Measurements from ENCODE around the gene ATF3. TPM values are rescaled to one million over a fixed set of nuclear protein-coding genes. Genes with fewer than 3 reads are reported as not detected.

The ATF3 gene
- total and polyA plus RNA-seq, 11 donors: 4.6 to 74.5 (median 17.8) TPM

DNA sequence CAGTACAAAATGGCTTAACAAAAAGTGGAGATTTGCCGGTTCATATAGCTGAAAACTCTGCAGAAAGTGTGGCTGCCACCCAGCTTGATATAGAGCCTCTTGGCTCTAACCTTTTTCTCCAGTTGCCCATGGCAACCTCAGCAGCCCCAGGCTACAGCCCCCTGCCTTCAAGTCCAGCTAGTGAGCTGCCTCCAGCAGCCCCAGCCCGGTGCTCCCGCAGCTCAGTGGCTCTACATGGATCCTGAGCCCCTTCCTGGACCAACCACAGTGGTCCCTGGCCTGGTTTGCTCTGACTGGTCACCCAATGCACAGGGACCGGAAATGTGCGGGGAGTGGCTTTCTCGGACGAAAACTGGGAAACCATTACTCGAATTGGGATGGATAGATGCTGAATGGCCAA, 13.3 kb upstream of the ATF3 start:
- peaks cover 0 to 11% (median 0%) of the 10 kb centered on the region in 9 donors for H3K27me3 ChIP-seq
- TF ChIP-seq POLR2A (IDR thresholded peaks at IDR 0.05): no peak
- TF ChIP-seq, protein P1, sequence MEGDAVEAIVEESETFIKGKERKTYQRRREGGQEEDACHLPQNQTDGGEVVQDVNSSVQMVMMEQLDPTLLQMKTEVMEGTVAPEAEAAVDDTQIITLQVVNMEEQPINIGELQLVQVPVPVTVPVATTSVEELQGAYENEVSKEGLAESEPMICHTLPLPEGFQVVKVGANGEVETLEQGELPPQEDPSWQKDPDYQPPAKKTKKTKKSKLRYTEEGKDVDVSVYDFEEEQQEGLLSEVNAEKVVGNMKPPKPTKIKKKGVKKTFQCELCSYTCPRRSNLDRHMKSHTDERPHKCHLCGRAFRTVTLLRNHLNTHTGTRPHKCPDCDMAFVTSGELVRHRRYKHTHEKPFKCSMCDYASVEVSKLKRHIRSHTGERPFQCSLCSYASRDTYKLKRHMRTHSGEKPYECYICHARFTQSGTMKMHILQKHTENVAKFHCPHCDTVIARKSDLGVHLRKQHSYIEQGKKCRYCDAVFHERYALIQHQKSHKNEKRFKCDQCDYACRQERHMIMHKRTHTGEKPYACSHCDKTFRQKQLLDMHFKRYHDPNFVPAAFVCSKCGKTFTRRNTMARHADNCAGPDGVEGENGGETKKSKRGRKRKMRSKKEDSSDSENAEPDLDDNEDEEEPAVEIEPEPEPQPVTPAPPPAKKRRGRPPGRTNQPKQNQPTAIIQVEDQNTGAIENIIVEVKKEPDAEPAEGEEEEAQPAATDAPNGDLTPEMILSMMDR (IDR thresholded peaks at IDR 0.05): no peak
- no peaks in the 10 kb centered on the region for H3K36me3 ChIP-seq
- H3K27ac ChIP-seq: peak overlapping the region in 2 of 12 donors; percentile 61 to 68
- peaks cover 0 to 15% (median 0%) of the 10 kb centered on the region in 12 donors for H3K4me1 ChIP-seq
- intact Hi-C loops (cut with DNase I): no loop called here
- no peak overlapping the region for H3K4me3 ChIP-seq
- no peak for DNase-seq
- no peak for ATAC-seq
- 89 to 96% (median 93%) methylated on average over 8 of the region's 8 CpGs for WGBS, 4 donors
- H3K9me3 ChIP-seq: no peaks in the 10 kb centered on the region

DNA sequence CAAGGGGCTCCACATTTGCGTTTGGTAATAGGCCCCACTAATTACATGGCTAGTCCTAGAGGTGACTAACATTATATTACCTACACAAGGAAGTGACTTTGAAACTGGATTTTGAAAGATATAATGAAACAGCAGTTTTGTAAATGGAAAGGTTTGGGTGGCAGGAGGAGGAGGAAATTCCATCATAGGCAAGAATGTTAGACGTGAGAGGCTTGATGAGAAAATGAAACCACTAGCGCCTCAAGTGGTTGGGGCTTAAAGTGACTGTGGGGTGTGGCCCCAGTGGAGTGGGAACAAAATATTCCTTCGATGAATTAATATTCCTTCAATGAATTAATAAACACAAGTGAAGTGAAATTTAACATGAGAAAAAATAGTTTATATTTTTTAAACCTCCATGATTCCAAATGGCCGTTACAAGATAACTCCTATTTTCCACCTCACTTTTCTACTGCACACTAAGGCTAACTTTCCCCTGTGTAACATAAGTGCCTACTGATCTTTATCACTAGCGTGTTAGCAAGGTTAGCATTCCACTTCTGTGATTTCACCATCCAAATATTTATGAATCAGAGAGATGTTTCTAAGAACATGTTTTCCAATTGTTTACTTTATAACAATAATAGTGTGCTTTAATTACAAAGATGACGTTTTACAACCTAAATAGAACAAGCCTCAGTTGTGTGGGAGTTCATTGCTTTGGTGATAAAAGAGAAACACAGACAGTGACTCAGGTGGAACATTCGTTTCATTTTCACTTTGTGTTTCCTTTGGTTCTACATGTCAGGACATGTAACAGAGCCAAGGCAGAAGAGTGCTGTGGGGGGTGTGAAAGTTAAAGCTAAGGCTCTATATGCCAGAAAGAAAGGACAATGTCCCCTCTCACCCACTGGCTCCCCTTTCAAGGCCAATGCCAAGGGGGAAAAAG, 12.5 kb upstream of the ATF3 start:
- H3K9me3 ChIP-seq: no peaks in the 10 kb centered on the region
- intact Hi-C loops (cut with DNase I): no loop called here
- peaks cover 0 to 9% (median 0%) of the 10 kb centered on the region in 9 donors for H3K27me3 ChIP-seq
- H3K4me1 ChIP-seq: peaks cover 0 to 15% (median 0%) of the 10 kb centered on the region in 12 donors
- peak overlapping the region in 1 of 12 donors; percentile 30 for H3K4me3 ChIP-seq
- H3K36me3 ChIP-seq: no peaks in the 10 kb centered on the region
- ATAC-seq (peak in 3 of 4 donors; percentile 42 to 91 (median 64)), DNase-seq (no peak)
- H3K27ac ChIP-seq: peak overlapping the region in 7 of 12 donors; percentile 17 to 68 (median 57)
- no peak for TF ChIP-seq POLR2A (IDR thresholded peaks at IDR 0.05)
- TF ChIP-seq, protein P1 (IDR thresholded peaks at IDR 0.05): peak in 10 of 12 donors; percentile 25 to 43 (median 32)
- 42 to 43% (median 43%) methylated on average over 8 of the region's 8 CpGs for WGBS, 4 donors

DNA sequence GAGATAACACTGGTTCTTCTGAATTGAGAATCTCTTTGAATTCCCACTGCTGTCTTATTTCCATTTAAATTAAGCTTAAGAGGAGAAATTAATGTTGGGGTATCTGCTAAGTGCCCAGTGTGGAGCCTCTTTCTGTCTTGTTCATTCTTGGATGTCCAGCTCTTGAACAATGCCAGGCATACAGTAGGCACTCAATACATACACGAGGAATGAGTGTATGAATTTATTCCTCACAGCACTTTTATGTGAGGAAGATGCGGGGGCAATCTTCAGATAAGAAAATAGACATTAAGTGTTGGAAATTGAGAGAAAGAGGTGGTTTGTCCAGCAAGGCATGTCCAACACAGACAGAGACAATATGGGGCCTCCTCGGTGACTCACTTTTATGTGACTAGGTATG, 11.8 kb upstream of the ATF3 start:
- H3K9me3 ChIP-seq: no peaks in the 10 kb centered on the region
- intact Hi-C loops (cut with DNase I): no loop called here
- no peak for DNase-seq
- H3K36me3 ChIP-seq: no peaks in the 10 kb centered on the region
- TF ChIP-seq, protein P1 (IDR thresholded peaks at IDR 0.05): no peak
- TF ChIP-seq POLR2A (IDR thresholded peaks at IDR 0.05): no peak
- H3K27ac ChIP-seq: peak overlapping the region in 7 of 12 donors; percentile 17 to 68 (median 57)
- H3K27me3 ChIP-seq: peaks cover 0 to 5% (median 0%) of the 10 kb centered on the region in 9 donors
- peaks cover 0 to 15% (median 0%) of the 10 kb centered on the region in 12 donors for H3K4me1 ChIP-seq
- WGBS, 4 donors: 84 to 94% (median 91%) methylated on average over 3 of the region's 3 CpGs
- no peak for ATAC-seq
- no peak overlapping the region for H3K4me3 ChIP-seq

DNA sequence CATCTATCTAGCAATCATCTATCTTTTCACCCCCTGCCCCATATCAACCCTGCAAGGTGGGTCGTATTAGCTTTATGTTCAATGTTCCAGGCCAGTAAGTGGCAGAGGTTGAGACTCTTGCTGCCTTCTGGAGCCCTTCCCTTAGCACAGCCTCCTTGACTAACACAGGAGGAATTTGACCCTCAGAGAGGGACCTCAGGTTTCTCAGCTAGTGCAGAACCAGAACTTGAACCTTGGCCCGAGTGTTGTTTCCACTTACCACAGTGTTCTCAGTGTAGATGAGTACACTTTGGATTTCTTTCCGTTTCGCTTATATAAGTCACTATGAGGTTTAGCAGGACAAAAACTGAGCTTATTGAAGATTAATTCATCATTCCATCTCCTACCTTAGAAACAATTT, 11.1 kb upstream of the ATF3 start:
- ATAC-seq: no peak
- WGBS, 4 donors: 88 to 96% (median 93%) methylated on average over 4 of the region's 4 CpGs
- Histone ChIP-seq H3K9me3 (no peaks in the 10 kb centered on the region), H3K4me3 (no peak overlapping the region), H3K27me3 (peaks cover 0 to 10% (median 0%) of the 10 kb centered on the region in 9 donors), H3K4me1 (peaks cover 0 to 15% (median 0%) of the 10 kb centered on the region in 12 donors), H3K27ac (no peak overlapping the region), H3K36me3 (no peaks in the 10 kb centered on the region)
- intact Hi-C loops (cut with DNase I): no loop called here
- TF ChIP-seq, protein P1 (IDR thresholded peaks at IDR 0.05): no peak
- no peak for TF ChIP-seq POLR2A (IDR thresholded peaks at IDR 0.05)
- DNase-seq: no peak
